GM12801 (cell line): ENCODE results near the gene HOXA3.

Source experiments
- CTCF ChIP-seq: IDR thresholded peaks from one replicate; pipeline ENCODE4 v1.5.1; 2011; ENCODE audit warnings: control low read depth; ENCODE audit not compliant: insufficient read length; ENCODE audit errors: extremely low read depth

The HOXA3 gene

GRCh38 chr7:27080844-27081436 lies 71.4 kb downstream of the HOXA3 start:
- TF ChIP-seq CTCF = no peak

GRCh38 chr7:27079234-27079975 lies 73.0 kb downstream of the HOXA3 start:
- no peak for TF ChIP-seq CTCF

GRCh38 chr7:27078616-27079233 lies 73.7 kb downstream of the HOXA3 start:
- no peak for TF ChIP-seq CTCF

GRCh38 chr7:27073076-27073475 lies 79.3 kb downstream of the HOXA3 start:
- no peak for TF ChIP-seq CTCF

GRCh38 chr7:27071622-27072390 lies 80.6 kb downstream of the HOXA3 start:
- TF ChIP-seq CTCF = no peak

GRCh38 chr7:27068259-27068658 lies 84.1 kb downstream of the HOXA3 start:
- no peak for TF ChIP-seq CTCF

GRCh38 chr7:27066148-27066547 lies 86.2 kb downstream of the HOXA3 start:
- TF ChIP-seq CTCF = no peak
